ENCODE data around the gene TBCE. TPM values are rescaled to one million over a fixed set of nuclear protein-coding genes. Genes with fewer than 3 reads are reported as not detected.
"Not testable (repeated sequence)": the region's sequence is repeated elsewhere in the genome, so short reads cannot be mapped to it uniquely, and the experiment has no call there.

TBCE gene
- total RNA-seq, 1 donor from 2014 or later = 30.8 TPM

- intact Hi-C loops (cut with micrococcal nuclease) = loop anchor here (2.0 kb wide), 1 partner anchor 15 kb away; no protein-coding TSS in a partner anchor
These were observed 23.5 kb upstream of the TBCE start for GRCh38 chr1:235343726-235344125.

DNA sequence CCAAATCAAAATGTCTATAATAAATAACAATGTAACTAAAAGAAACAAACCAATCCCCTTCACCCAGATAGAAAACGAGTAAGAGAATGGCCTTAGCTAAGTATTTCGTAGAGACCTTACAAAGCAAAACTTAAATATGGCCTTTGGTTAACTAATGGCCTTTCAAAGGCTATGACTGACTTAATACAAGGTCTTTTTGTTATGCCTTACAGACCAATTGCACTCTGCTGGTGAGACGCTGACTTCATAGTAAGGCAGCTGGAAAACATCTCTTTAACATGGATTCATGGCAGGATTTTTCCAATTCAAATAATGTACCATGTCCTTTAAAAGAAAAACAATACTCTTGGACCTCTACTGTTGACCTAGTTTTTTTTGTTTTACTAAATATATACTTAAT is 15.8 kb upstream of the TBCE start:
- intact Hi-C loops (cut with micrococcal nuclease) = no loop called here

- intact Hi-C loops (cut with micrococcal nuclease) = no loop called here
These were observed 15.3 kb upstream of the TBCE start for GRCh38 chr1:235351898-235352297.

- intact Hi-C loops (cut with micrococcal nuclease) = loop anchor here (2.0 kb wide), 1 partner anchor 13 kb away; no protein-coding TSS in a partner anchor
These were observed 9.5 kb upstream of the TBCE start for GRCh38 chr1:235357485-235358373.

DNA sequence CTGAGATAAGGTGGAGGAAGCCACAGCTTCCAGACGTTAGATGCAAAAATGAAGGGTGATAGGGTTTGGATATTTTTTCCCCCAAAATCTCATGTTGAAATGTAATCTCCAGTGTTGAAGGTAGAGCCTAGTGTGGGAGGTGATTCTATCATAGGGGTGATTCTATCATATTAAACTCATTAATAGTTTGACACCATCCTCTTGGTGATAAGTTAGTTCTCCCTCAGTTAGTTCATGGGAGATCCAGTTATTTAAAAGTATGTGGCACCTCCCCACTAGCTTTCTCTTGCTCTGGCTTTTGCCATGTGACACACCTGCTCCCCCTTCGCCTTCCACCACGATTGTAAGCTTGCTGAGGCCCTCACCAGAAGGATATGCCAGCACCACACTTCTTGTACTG is 8.3 kb upstream of the TBCE start:
- intact Hi-C loops (cut with micrococcal nuclease) = loop anchor here (2.0 kb wide), 1 partner anchor 14 kb away; no protein-coding TSS in a partner anchor

GRCh38 chr1:235364189-235364588 is 3.0 kb upstream of the TBCE start:
- intact Hi-C loops (cut with micrococcal nuclease) = not testable (repeated sequence)

GRCh38 chr1:235366286-235366685 is 941 bp upstream of the TBCE start:
- intact Hi-C loops (cut with micrococcal nuclease) = loop anchor here (2.0 to 5.0 kb wide), 5 partner anchors 29 to 994 kb away; partner anchors contain the start of genes COA6 and LYST

- intact Hi-C loops (cut with micrococcal nuclease) = loop anchor here (5.0 kb wide), 2 partner anchors 966 to 996 kb away; partner anchors contain the start of gene COA6
These were observed 1.2 kb downstream of the TBCE start for GRCh38 chr1:235368428-235368827.

GRCh38 chr1:235369802-235370201 is 2.6 kb downstream of the TBCE start:
- intact Hi-C loops (cut with micrococcal nuclease) = loop anchor here (5.0 kb wide), 2 partner anchors 968 to 998 kb away; partner anchors contain the start of gene COA6

GRCh38 chr1:235375919-235376605 is 8.8 kb downstream of the TBCE start:
- intact Hi-C loops (cut with micrococcal nuclease) = no loop called here

GRCh38 chr1:235378134-235378735 is 11.0 kb downstream of the TBCE start:
- intact Hi-C loops (cut with micrococcal nuclease) = not testable (repeated sequence)

GRCh38 chr1:235381955-235382739 is 14.9 kb downstream of the TBCE start:
- intact Hi-C loops (cut with micrococcal nuclease) = not testable (repeated sequence)

- intact Hi-C loops (cut with micrococcal nuclease) = not testable (repeated sequence)
These were observed 18.4 kb downstream of the TBCE start for GRCh38 chr1:235385633-235386032.

GRCh38 chr1:235391874-235392273 is 24.6 kb downstream of the TBCE start:
- intact Hi-C loops (cut with micrococcal nuclease) = no loop called here

DNA sequence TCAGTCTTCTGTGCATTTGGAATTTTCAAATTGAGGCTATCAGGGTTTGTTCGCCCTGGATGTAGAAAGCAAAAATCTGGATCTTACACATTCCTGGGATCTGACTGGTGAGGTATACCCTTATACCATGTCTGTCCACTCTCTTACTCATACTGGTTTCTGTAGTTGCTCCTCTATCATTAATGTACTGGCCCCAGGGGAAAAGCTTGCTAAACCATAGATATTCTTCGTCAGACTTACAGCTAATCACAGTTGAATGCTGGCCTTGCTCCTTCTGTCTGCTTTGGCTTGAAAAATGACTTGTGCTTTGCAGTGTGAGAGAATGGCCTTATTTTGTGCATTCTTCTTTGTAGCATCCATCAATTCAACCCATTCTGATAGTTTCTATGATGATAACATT is 30.5 kb downstream of the TBCE start:
- intact Hi-C loops (cut with micrococcal nuclease) = no loop called here

GRCh38 chr1:235399661-235400060 is 32.4 kb downstream of the TBCE start:
- intact Hi-C loops (cut with micrococcal nuclease) = no loop called here

GRCh38 chr1:235401251-235401650 is 34.0 kb downstream of the TBCE start:
- intact Hi-C loops (cut with micrococcal nuclease) = no loop called here

- intact Hi-C loops (cut with micrococcal nuclease) = no loop called here
These were observed 35.4 kb downstream of the TBCE start for GRCh38 chr1:235402457-235403200.

GRCh38 chr1:235403593-235403992 is 36.4 kb downstream of the TBCE start:
- intact Hi-C loops (cut with micrococcal nuclease) = no loop called here

DNA sequence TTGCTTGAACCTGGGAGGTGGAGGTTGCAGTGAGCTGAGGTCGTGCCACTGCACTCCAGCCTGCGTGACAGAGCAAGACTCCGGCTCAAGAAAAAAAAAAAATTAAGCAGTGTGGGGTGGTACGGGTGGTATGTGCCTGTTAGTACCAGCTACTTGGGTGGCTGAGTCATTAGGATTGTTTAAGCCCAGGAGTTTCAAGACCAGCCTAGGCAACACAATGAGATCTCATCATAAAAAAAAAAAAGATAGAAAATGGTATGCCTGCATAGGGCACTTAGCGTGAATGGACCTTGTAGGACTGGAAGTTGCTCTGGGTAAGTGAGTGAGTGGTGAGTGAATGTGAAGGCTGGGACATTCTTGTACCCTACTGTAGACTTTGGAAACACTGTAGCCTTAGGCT is 37.0 kb downstream of the TBCE start:
- intact Hi-C loops (cut with micrococcal nuclease) = no loop called here

Measured in T-helper 1 cell treated with Interleukin-12 subunit alpha and Interleukin-12 subunit beta and Interleukin-4 antibody, amounts not matched to agents 30 ng/mL and 1 ng/mL, for 36 hours (primary cell).